Sigmoid colon (tissue), 7 donors: ENCODE results near the gene CPVL. TPM values are rescaled to one million over a fixed set of nuclear protein-coding genes. Genes with fewer than 3 reads are reported as not detected.

ENCODE experiments used
- DNase-seq: peaks from one replicate; pipeline ENCODE4 v3.0.0-alpha.2; 2019
- H3K27ac ChIP-seq, 4 donors: fragments of 200-600 bp; sonication (generic); one replicate each; pipeline ENCODE4 v1.5.1; 2016 to 2019; ENCODE audit warnings: mild to moderate bottlenecking in 1 of 4
- H3K27me3 ChIP-seq, 3 donors: fragments of 200-600 bp; sonication (generic); one replicate each; pipeline ENCODE4 v1.5.1; 2019; ENCODE audit warnings: mild to moderate bottlenecking in 1 of 3
- H3K36me3 ChIP-seq, 4 donors: fragments of 200-600 bp; sonication (generic); one replicate each; pipeline ENCODE4 v1.5.1; 2016 to 2019
- H3K4me1 ChIP-seq, 4 donors: fragments of 200-600 bp; sonication (generic); one replicate each; pipeline ENCODE4 v1.5.1; 2017 to 2019
- H3K4me3 ChIP-seq, 4 donors: fragments of 200-600 bp; sonication (generic); one replicate each; pipeline ENCODE4 v1.5.1; 2017 to 2019; ENCODE audit warnings: mild to moderate bottlenecking in 2 of 4, moderate library complexity in 1 of 4
- H3K9me3 ChIP-seq, 4 donors: fragments of 200-600 bp in 3 of 4; sonication (generic) in 3 of 4; one replicate each; pipeline versions ENCODE4 v1.5.1 to v1.6.1; 2013 to 2019
- CTCF ChIP-seq, 4 experiments: fragments of 450-650 bp in 3 of 4; fragments of 200-600 bp in 1 of 4; IDR thresholded peaks; one replicate each; pipeline ENCODE4 v1.5.1; 2016 to 2019; ENCODE audit warnings: antibody characterized with exemption in 4 of 4, mild to moderate bottlenecking in 3 of 4, moderate library complexity in 2 of 4
- EP300 ChIP-seq, 4 donors: sonication (generic); formaldehyde crosslinking; IDR thresholded peaks; one replicate each; pipeline ENCODE4 v1.6.1; 2017; ENCODE audit warnings: antibody characterized with exemption in 4 of 4
- POLR2A ChIP-seq, 2 donors: fragments of 450-650 bp; IDR thresholded peaks; one replicate each; pipeline ENCODE4 v1.6.1; 2016; ENCODE audit warnings: antibody characterized with exemption in 2 of 2, mild to moderate bottlenecking in 2 of 2, moderate library complexity in 2 of 2
- POLR2AphosphoS5 ChIP-seq, 4 donors: sonication (generic); formaldehyde crosslinking; IDR thresholded peaks; one replicate each; pipeline ENCODE4 v1.6.1; 2017; ENCODE audit warnings: antibody characterized with exemption in 4 of 4
- WGBS, 2 donors: extraction: QIAGEN DNeasy Blood & Tissue Kit; methylation state at CpG; one replicate each; pipeline ENCODE4 v1.1.7; 2013; 5-methylcytosine and 5-hydroxymethylcytosine counted together
- intact Hi-C: fragments of 100-400 bp; cut with DNase I; formaldehyde crosslinking; loops from one replicate; pipeline ENCODE4 v1.15.1; 2023
- polyA plus RNA-seq, 3 donors: library from polyadenylated mRNA; stranded (reverse); fragments of 200-250 nt; gene quantifications; one replicate each; pipeline ENCODE4 v1.2.3, GENCODE V29; 2013
- total RNA-seq, 4 donors: library from RNA; depleted of rRNA; stranded (reverse); fragments of >200 nt; gene quantifications; one replicate each; pipeline ENCODE4 v1.1.0, GENCODE V29; 2016
- donor health status: healthy with polysubstance abuse.
- donor health status: Bipolar disorder and iron deficiency.
- donor health status: healthy.

CPVL gene
- total and polyA plus RNA-seq, 7 donors = 5.4 to 38.8 (median 20.0) TPM

DNA sequence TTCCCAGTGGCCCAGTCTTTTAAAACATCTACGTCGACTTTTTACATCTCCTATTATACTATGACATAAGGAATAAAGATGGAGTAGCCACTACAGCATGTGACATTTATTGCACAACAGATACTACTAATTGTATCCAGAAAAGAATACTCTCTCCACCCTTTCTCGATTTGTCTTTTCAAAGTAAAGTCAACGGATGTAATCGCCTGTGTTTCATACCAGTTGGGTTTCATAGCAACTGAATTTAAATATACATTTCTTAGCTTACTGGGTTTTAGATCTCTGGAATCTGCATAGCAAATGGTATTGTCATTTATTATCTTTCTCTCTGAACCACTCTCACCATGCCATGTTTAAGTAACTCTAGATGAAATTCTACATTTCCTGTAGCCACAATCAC is 101.8 kb downstream of the CPVL start:
- H3K4me3 ChIP-seq = no peak overlapping the region
- no peak for TF ChIP-seq POLR2AphosphoS5 (IDR thresholded peaks at IDR 0.05)
- TF ChIP-seq POLR2A (IDR thresholded peaks at IDR 0.05) = no peak
- no peak for TF ChIP-seq EP300 (IDR thresholded peaks at IDR 0.05)
- TF ChIP-seq CTCF (IDR thresholded peaks at IDR 0.05) = no peak
- peaks cover 0 to 4% (median 0%) of the 10 kb centered on the region in 4 donors for H3K4me1 ChIP-seq
- H3K27ac ChIP-seq = no peak overlapping the region
- intact Hi-C loops = no loop called here
- WGBS, 2 donors = 78 to 85% methylated on average over 5 of the region's 5 CpGs
- H3K9me3 ChIP-seq = no peaks in the 10 kb centered on the region
- no peak for DNase-seq
- no peaks in the 10 kb centered on the region for H3K36me3 ChIP-seq
- no peaks in the 10 kb centered on the region for H3K27me3 ChIP-seq

DNA sequence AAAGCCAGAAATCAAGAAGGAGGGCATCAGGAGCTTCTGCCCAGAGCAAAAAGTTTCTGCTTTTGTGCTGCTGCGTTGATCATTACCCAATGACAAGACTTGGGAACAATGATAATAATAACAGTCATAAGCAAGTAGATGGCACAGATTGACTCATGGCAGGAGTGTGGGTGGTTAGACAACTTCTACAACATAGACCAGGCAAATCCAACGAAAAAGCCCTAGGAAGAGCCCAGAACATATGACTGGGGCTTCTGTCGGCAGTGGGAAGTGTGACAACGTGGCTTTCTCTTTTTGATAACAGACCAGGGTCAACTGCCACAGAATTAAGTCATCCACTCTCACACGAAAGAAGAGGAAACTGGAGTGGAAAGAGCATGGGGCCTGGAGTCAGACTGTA is 102.8 kb downstream of the CPVL start:
- Histone ChIP-seq H3K9me3 (no peaks in the 10 kb centered on the region), H3K36me3 (no peaks in the 10 kb centered on the region), H3K27ac (no peak overlapping the region), H3K4me1 (peaks cover 0 to 4% (median 0%) of the 10 kb centered on the region in 4 donors), H3K27me3 (no peaks in the 10 kb centered on the region), H3K4me3 (no peak overlapping the region)
- no peak for DNase-seq
- 67 to 85% methylated on average over 5 of the region's 5 CpGs for WGBS, 2 donors
- intact Hi-C loops = no loop called here
- no peak for TF ChIP-seq CTCF (IDR thresholded peaks at IDR 0.05)
- no peak for TF ChIP-seq POLR2AphosphoS5 (IDR thresholded peaks at IDR 0.05)
- TF ChIP-seq EP300 (IDR thresholded peaks at IDR 0.05) = no peak
- no peak for TF ChIP-seq POLR2A (IDR thresholded peaks at IDR 0.05)

DNA sequence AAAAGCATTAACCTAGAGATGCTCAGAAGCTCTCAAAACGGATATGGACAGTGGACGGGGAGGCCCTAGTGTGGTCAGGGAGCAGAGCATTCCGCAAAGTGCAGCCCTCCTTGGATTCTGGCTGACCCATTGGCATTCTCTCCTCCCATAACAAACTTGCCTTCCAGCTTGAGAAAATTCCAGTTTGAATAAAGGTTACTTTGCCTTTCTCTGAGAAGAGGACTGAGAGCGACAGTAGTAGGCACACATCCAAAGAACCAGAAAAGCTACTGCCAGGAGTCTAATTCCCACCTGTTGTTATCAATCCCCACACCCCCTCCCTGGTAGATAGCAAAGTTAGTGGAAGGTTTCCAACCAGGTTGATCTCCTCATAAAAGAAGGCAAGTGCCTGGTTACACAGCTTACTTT is 103.5 kb downstream of the CPVL start:
- intact Hi-C loops = no loop called here
- DNase-seq = no peak
- H3K4me1 ChIP-seq = peaks cover 0 to 4% (median 0%) of the 10 kb centered on the region in 4 donors
- WGBS, 2 donors = 18 to 70% methylated on average over 4 of the region's 4 CpGs
- H3K9me3 ChIP-seq = no peaks in the 10 kb centered on the region
- no peaks in the 10 kb centered on the region for H3K27me3 ChIP-seq
- no peak for TF ChIP-seq EP300 (IDR thresholded peaks at IDR 0.05)
- no peak for TF ChIP-seq CTCF (IDR thresholded peaks at IDR 0.05)
- TF ChIP-seq POLR2AphosphoS5 (IDR thresholded peaks at IDR 0.05) = no peak
- no peak for TF ChIP-seq POLR2A (IDR thresholded peaks at IDR 0.05)
- no peaks in the 10 kb centered on the region for H3K36me3 ChIP-seq
- H3K27ac ChIP-seq = no peak overlapping the region
- no peak overlapping the region for H3K4me3 ChIP-seq

DNA sequence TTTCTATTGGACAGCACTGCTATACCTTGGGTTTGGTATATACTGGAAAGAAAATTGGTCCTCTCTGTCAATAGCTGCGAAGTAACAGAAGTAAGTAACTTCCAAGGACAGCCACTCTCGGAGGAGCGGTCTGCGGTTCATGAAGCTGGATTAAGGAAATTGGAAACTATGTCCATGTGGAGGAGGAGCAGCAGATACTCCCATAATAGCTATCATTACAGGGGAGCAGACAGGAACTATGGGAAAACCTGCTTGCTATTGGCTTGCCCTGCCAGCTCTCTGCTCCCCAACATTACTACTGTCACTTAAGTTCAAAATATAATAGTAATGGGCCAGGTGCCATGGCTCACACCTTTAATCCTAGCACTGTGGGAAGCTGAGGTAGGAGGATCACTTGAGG is 104.3 kb downstream of the CPVL start:
- H3K9me3 ChIP-seq = no peaks in the 10 kb centered on the region
- WGBS, 2 donors = 96% methylated on average over 4 of the region's 4 CpGs
- intact Hi-C loops = no loop called here
- peaks cover 0 to 4% (median 0%) of the 10 kb centered on the region in 4 donors for H3K4me1 ChIP-seq
- H3K36me3 ChIP-seq = no peaks in the 10 kb centered on the region
- no peak overlapping the region for H3K27ac ChIP-seq
- H3K27me3 ChIP-seq = no peaks in the 10 kb centered on the region
- no peak for TF ChIP-seq EP300 (IDR thresholded peaks at IDR 0.05)
- DNase-seq = no peak
- no peak overlapping the region for H3K4me3 ChIP-seq

DNA sequence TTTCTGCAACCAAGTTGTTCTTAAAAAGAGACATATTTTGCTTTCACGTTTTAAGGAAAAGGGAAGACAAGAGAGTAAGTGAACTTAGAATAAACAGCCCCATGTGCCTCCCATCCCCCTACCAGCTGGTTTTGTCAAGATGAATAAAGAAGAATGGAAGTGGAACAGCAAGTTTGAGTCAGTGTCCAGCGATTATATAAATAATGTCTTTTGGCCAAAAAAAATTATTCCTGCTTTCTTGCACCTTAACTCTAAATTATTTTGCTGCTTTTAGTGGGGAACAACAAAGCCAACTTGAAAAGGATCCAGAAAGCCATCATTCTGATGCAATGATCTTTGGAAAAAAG is 105.8 kb downstream of the CPVL start:
- Histone ChIP-seq H3K36me3 (no peaks in the 10 kb centered on the region), H3K27me3 (no peaks in the 10 kb centered on the region), H3K9me3 (no peaks in the 10 kb centered on the region), H3K4me1 (peaks cover 0 to 4% (median 0%) of the 10 kb centered on the region in 4 donors), H3K27ac (peak overlapping the region in 1 of 4 donors; percentile 12), H3K4me3 (no peak overlapping the region)
- DNase-seq = no peak
- 78 to 79% methylated on average over 2 of the region's 2 CpGs for WGBS, 2 donors
- intact Hi-C loops = no loop called here
- no peak for TF ChIP-seq CTCF (IDR thresholded peaks at IDR 0.05)
- TF ChIP-seq POLR2AphosphoS5 (IDR thresholded peaks at IDR 0.05) = peak in 3 of 4 donors; percentile 30 to 41 (median 31)
